GM12892 (cell line): Measurements from ENCODE around the gene ZNF446.

Experiments
- POLR2A ChIP-seq: IDR thresholded peaks from 2 replicates; pipeline ENCODE4 v1.6.1; 2011; ENCODE audit warnings: low read depth, low read length, control low read depth
- POLR2AphosphoS5 ChIP-seq: IDR thresholded peaks from 2 replicates; pipeline ENCODE4 v1.6.1; 2011; ENCODE audit warnings: low read depth, low read length, control low read depth

- no peak for TF ChIP-seq POLR2A
- no peak for TF ChIP-seq POLR2AphosphoS5
Observed at GRCh38 chr19:58468216-58468839, 7.8 kb upstream of the ZNF446 start.
